IMR-90 (cell line): ENCODE data around the gene LTB4R.

Experiments used
- BHLHE40 ChIP-seq: fragments of 150-350 bp; IDR thresholded peaks from 2 replicates; pipeline ENCODE4 v1.6.1; 2016; ENCODE audit warnings: mild to moderate bottlenecking, low read depth, low read length
- CEBPB ChIP-seq: IDR thresholded peaks from 2 replicates; pipeline ENCODE4 v1.6.1; 2012; ENCODE audit warnings: low read depth, low read length, improper control_type of control experiment
- CHD1 ChIP-seq: IDR thresholded peaks from 2 replicates; pipeline ENCODE4 v1.6.1; 2012; ENCODE audit warnings: low read depth, low read length, improper control_type of control experiment
- FOS ChIP-seq: fragments of 150-350 bp; IDR thresholded peaks from 2 replicates; pipeline ENCODE4 v1.6.1; 2016; ENCODE audit warnings: low read depth, low read length
- MAFK ChIP-seq: IDR thresholded peaks from 2 replicates; pipeline ENCODE4 v1.6.1; 2012; ENCODE audit warnings: low read depth, low read length, improper control_type of control experiment
- MAZ ChIP-seq: IDR thresholded peaks from 2 replicates; pipeline ENCODE4 v1.6.1; 2012; ENCODE audit warnings: low read depth, mild to moderate bottlenecking, low read length, improper control_type of control experiment, moderate library complexity, borderline replicate concordance
- MXI1 ChIP-seq: IDR thresholded peaks from 2 replicates; pipeline ENCODE4 v1.6.1; 2012; ENCODE audit warnings: low read depth, mild to moderate bottlenecking, low read length, moderate library complexity, borderline replicate concordance
- NFE2L2 ChIP-seq: fragments of 150-350 bp; IDR thresholded peaks from 2 replicates; pipeline ENCODE4 v1.6.1; 2016; ENCODE audit warnings: low read depth, mild to moderate bottlenecking, low read length
- POLR2A ChIP-seq: IDR thresholded peaks from 2 replicates; pipeline ENCODE4 v1.6.1; 2012; ENCODE audit warnings: mild to moderate bottlenecking, low read depth, low read length
- RAD21 ChIP-seq: IDR thresholded peaks from 2 replicates; pipeline ENCODE4 v1.6.1; 2012; ENCODE audit warnings: low read length, improper control_type of control experiment
- RCOR1 ChIP-seq: IDR thresholded peaks from 2 replicates; pipeline ENCODE4 v1.6.1; 2012; ENCODE audit warnings: mild to moderate bottlenecking, low read length, improper control_type of control experiment; ENCODE audit not compliant: insufficient replicate concordance
- RFX5 ChIP-seq: IDR thresholded peaks from 2 replicates; pipeline ENCODE4 v1.8.0; 2012; ENCODE audit warnings: low read depth, mild to moderate bottlenecking, low read length, moderate library complexity
- SMC3 ChIP-seq: fragments of 150-350 bp; IDR thresholded peaks from 2 replicates; pipeline ENCODE4 v1.6.1; 2016; ENCODE audit warnings: low read depth, mild to moderate bottlenecking, antibody characterized with exemption, low read length, moderate library complexity
- TF ChIP-seq, protein P1 (sequence below): conservative IDR thresholded peaks from 2 replicates; pipeline ENCODE4 v1.5.1; 2012; ENCODE audit warnings: mild to moderate bottlenecking, low read depth, low read length, improper control_type of control experiment

DNA sequence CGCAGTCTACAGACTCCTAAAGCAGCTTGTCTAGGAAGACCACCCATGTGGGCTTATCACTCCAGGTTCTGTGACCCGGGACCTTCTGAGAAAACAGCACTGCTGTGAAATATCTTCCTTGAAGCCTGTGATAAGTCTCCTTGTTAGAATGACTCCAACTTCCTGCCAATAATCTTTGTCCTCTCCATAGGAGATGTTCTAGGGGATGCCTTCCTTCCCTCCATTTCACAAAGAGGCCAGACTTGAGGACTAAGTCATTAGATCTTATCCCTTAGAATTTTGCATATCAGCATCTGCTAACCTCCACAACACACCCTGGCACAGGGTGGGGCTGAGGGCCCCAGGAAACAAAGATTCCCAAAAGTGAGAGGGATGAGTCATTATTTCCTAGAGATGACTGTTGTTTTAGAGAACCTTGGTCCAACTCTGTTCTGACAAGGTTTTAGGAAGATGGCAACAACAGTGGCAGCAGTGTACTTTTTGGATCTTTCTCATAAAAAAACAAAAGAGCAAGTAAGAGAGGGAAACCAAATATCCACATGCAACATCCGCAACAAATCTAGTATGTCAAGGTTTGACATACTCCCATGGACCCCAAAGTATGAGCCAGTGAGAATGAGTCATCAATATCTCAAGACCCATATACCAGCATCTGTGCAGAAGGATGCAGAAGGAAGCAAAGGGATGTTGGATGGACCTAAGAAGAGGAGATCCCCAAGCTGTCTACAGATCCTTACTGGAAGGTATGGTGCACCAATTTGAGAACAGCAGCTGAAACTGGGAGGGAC, 6.0 kb downstream of the LTB4R start:
- TF ChIP-seq, protein P1, sequence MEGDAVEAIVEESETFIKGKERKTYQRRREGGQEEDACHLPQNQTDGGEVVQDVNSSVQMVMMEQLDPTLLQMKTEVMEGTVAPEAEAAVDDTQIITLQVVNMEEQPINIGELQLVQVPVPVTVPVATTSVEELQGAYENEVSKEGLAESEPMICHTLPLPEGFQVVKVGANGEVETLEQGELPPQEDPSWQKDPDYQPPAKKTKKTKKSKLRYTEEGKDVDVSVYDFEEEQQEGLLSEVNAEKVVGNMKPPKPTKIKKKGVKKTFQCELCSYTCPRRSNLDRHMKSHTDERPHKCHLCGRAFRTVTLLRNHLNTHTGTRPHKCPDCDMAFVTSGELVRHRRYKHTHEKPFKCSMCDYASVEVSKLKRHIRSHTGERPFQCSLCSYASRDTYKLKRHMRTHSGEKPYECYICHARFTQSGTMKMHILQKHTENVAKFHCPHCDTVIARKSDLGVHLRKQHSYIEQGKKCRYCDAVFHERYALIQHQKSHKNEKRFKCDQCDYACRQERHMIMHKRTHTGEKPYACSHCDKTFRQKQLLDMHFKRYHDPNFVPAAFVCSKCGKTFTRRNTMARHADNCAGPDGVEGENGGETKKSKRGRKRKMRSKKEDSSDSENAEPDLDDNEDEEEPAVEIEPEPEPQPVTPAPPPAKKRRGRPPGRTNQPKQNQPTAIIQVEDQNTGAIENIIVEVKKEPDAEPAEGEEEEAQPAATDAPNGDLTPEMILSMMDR, result no peak
- no peak for TF ChIP-seq MAZ
- TF ChIP-seq SMC3, result no peak
- TF ChIP-seq POLR2A, result no peak
- TF ChIP-seq RAD21, result no peak
- no peak for TF ChIP-seq NFE2L2
- no peak for TF ChIP-seq CHD1
- no peak for TF ChIP-seq RFX5
- TF ChIP-seq CEBPB, result no peak
- no peak for TF ChIP-seq MXI1
- TF ChIP-seq FOS, result no peak
- no peak for TF ChIP-seq BHLHE40
- TF ChIP-seq RCOR1, result no peak
- TF ChIP-seq MAFK, result no peak
